ENCODE results near the gene TXNRD1. TPM values are rescaled to one million over a fixed set of nuclear protein-coding genes. Genes with fewer than 3 reads are reported as not detected.
"Not testable (repeated sequence)": the region's sequence is repeated elsewhere in the genome, so short reads cannot be mapped to it uniquely, and the experiment has no call there.

TXNRD1 gene
- total RNA-seq, 2 donors from 2014 or later: 83.4 to 144 TPM

DNA sequence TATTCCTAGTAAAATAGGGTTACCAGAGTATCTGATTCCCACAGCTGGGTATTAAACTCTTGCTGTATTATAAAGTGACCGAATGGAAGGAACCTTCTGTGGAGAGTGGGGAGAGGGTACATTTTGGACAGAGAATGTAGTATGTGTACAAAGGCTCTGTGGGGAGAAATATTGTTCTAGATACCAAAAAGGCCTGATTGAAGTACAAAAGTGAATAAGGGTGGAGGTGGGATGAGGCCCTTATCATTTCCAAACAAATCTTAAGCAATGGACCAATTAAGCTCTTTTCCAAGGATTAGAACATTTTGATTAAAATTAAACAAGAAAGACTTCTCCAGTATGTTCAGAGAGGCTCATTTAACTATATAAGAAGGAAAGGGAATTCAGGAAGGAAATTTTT lies 108.3 kb downstream of the TXNRD1 start:
- TF ChIP-seq, protein P1, sequence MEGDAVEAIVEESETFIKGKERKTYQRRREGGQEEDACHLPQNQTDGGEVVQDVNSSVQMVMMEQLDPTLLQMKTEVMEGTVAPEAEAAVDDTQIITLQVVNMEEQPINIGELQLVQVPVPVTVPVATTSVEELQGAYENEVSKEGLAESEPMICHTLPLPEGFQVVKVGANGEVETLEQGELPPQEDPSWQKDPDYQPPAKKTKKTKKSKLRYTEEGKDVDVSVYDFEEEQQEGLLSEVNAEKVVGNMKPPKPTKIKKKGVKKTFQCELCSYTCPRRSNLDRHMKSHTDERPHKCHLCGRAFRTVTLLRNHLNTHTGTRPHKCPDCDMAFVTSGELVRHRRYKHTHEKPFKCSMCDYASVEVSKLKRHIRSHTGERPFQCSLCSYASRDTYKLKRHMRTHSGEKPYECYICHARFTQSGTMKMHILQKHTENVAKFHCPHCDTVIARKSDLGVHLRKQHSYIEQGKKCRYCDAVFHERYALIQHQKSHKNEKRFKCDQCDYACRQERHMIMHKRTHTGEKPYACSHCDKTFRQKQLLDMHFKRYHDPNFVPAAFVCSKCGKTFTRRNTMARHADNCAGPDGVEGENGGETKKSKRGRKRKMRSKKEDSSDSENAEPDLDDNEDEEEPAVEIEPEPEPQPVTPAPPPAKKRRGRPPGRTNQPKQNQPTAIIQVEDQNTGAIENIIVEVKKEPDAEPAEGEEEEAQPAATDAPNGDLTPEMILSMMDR (conservative IDR thresholded peaks at IDR 0.05): no peak
- Histone ChIP-seq H3K9me3 (ENCODE audit: control insufficient read depth, low read length) (peaks cover 18% of the 10 kb centered on the region), H3K4me3 (ENCODE audit: low read length) (no peak overlapping the region), H3K4me1 (ENCODE audit: control insufficient read depth, insufficient read depth, low read length) (no peaks in the 10 kb centered on the region), H3K27ac (ENCODE audit: low read depth, low read length) (no peak overlapping the region), H3K36me3 (ENCODE audit: control insufficient read depth, insufficient read depth, low read length) (peaks cover 83% of the 10 kb centered on the region), H3K27me3 (ENCODE audit: control insufficient read depth, insufficient read depth, low read length, poor library complexity, severe bottlenecking) (no peaks in the 10 kb centered on the region), H3K9ac (ENCODE audit: extremely low read depth, low read length, poor library complexity, severe bottlenecking) (no peak overlapping the region)
- 100% methylated on average over 1 of the region's 1 CpG for WGBS, 2 experiments (ENCODE audit: insufficient coverage in 1 of 2, insufficient read length in 1 of 2)
- H3K4me3 Mint-ChIP-seq: no peak overlapping the region
- H3K27ac Mint-ChIP-seq: no peak overlapping the region
- H3K9me3 Mint-ChIP-seq: peaks cover 15% of the 10 kb centered on the region
- no peaks in the 10 kb centered on the region for H3K27me3 Mint-ChIP-seq (ENCODE audit: insufficient read depth)
- peaks cover 64% of the 10 kb centered on the region for H3K36me3 Mint-ChIP-seq (ENCODE audit: low read depth)
- no peaks in the 10 kb centered on the region for H3K4me1 Mint-ChIP-seq
- no peak for DNase-seq

DNA sequence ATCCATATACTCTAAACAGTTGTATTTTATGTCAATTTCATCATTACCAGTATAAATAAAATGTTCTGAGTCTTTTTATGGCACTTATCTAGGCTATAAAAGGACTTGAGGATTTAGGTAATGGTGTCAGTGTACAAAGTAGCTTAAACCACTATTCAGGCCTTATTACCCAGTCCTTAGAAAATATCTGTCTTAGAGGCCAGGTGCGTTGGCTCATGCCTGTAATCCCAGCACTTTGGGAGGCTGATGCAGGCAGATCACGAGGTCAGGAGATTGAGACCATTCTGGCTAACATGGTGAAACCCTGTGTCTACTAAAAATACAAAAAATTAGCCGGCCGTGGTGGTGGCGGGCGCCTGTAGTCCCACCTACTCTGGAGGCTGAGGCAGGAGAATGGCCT lies 112.7 kb downstream of the TXNRD1 start:
- H3K27ac Mint-ChIP-seq; H3K27ac ChIP-seq (ENCODE audit: low read depth, low read length); H3K4me1 Mint-ChIP-seq; H3K4me3 ChIP-seq (ENCODE audit: low read length); H3K9me3 Mint-ChIP-seq; H3K4me3 Mint-ChIP-seq; H3K4me1 ChIP-seq (ENCODE audit: control insufficient read depth, insufficient read depth, low read length); H3K9ac ChIP-seq (ENCODE audit: extremely low read depth, low read length, poor library complexity, severe bottlenecking); H3K27me3 Mint-ChIP-seq (ENCODE audit: insufficient read depth); H3K9me3 ChIP-seq (ENCODE audit: control insufficient read depth, low read length); H3K27me3 ChIP-seq (ENCODE audit: control insufficient read depth, insufficient read depth, low read length, poor library complexity, severe bottlenecking); DNase-seq: not testable (repeated sequence)
- WGBS, 2 experiments (ENCODE audit: insufficient coverage in 1 of 2, insufficient read length in 1 of 2): 89 to 94% methylated on average over 2 to 6 of the region's 6 CpGs
- peaks cover 71% of the 10 kb centered on the region for H3K36me3 ChIP-seq (ENCODE audit: control insufficient read depth, insufficient read depth, low read length)
- H3K36me3 Mint-ChIP-seq (ENCODE audit: low read depth): peaks cover 42% of the 10 kb centered on the region

DNA sequence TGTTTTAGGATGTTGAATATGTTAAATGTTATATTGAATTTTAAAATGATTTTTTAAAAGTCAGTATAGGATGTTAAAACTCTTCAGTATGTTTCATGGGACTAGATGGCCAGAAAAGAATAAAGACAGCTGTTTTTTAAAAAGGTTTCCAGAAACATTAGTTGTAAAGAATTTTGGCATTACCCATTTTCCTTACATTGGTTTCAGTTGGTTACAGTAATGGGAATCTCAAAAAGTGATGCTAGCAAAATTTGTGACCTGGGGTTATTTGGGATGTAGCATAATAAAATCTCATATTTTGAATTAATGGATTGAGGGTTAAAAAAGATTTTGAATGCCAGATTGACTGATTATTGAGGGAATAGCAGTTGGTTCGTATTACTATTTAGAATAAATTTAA lies 113.2 kb downstream of the TXNRD1 start:
- H3K36me3 Mint-ChIP-seq (ENCODE audit: low read depth): peaks cover 43% of the 10 kb centered on the region
- no peaks in the 10 kb centered on the region for H3K4me1 Mint-ChIP-seq
- Histone ChIP-seq H3K27ac (ENCODE audit: low read depth, low read length) (no peak overlapping the region), H3K36me3 (ENCODE audit: control insufficient read depth, insufficient read depth, low read length) (peaks cover 75% of the 10 kb centered on the region), H3K9me3 (ENCODE audit: control insufficient read depth, low read length) (peaks cover 4% of the 10 kb centered on the region), H3K9ac (ENCODE audit: extremely low read depth, low read length, poor library complexity, severe bottlenecking) (no peak overlapping the region), H3K27me3 (ENCODE audit: control insufficient read depth, insufficient read depth, low read length, poor library complexity, severe bottlenecking) (no peaks in the 10 kb centered on the region), H3K4me3 (ENCODE audit: low read length) (no peak overlapping the region), H3K4me1 (ENCODE audit: control insufficient read depth, insufficient read depth, low read length) (no peaks in the 10 kb centered on the region)
- TF ChIP-seq, protein P1 (conservative IDR thresholded peaks at IDR 0.05): no peak
- H3K27me3 Mint-ChIP-seq (ENCODE audit: insufficient read depth): no peaks in the 10 kb centered on the region
- H3K4me3 Mint-ChIP-seq: no peak overlapping the region
- no peak for DNase-seq
- H3K9me3 Mint-ChIP-seq: peaks cover 8% of the 10 kb centered on the region
- no peak overlapping the region for H3K27ac Mint-ChIP-seq
- no CpG with 5 or more reads among the region's 1 CpG for WGBS, 2 experiments (ENCODE audit: insufficient coverage in 1 of 2, insufficient read length in 1 of 2)
